Hematopoietic multipotent progenitor cell treated with erythropoietin and hydrocortisone succinate and interleukin-3 and kit ligand, for 6 days (in vitro differentiated cells): ENCODE measurements around the gene ABCF3.

Experiments used
- DNase-seq: peaks from one replicate; pipeline ENCODE4 v3.0.0-alpha.2; 2015

Gene ABCF3

GRCh38 chr3:184168363-184169120 is 17.5 kb upstream of the ABCF3 start:
- DNase-seq: no peak

- no peak for DNase-seq
Measured at GRCh38 chr3:184169896-184170875, 15.8 kb upstream of the ABCF3 start.

DNA sequence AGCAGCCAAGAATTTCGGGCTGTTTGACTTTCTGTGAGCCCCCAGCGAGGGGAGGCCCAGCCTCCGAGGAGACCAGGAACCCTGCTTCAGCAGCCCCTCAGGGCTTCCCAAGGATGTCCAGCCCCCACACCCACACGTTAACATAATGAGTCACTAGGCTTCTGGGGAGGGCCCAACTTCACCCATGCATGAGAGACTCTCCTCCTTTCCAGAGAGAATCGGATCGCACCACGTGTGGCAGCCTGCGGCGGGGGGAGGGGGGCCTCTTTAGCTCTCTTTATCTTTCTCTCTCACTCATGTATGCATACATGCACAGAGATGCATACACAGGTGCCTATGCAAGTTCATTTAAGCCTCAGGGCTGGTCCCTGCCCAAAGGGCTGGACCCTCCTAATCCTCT is 14.4 kb upstream of the ABCF3 start:
- DNase-seq: no peak

DNA sequence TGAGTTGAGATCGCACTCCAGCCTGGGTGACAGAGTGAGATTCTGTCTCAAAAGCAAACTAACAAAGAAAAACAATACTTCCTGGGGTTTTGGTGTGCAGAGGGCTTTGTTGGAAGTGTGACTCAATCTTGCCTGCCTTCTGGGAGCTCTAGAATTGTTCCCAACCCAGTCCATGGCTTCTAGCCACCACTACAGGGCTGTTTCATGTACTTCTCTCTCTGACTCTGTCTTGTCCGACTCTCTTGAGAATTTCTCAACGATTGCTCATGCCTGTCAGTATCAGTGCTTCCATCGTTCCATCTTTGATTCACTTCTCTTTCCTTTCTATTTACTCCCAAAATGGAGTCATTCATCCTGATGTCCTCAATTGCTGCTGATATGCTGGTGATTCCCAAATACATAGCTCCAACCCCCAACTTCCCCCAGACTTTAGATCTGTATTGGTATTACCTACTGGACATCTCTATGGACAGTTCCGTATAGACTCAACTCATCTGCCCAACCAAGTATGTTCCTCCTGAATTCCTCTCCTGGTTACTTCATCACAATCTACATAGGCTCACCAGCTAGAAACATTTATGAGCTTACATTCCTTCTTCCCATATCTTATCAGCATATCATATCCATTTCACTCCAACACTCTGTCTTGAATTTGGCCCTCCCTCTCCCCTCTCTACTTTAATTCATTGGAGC is 13.2 kb upstream of the ABCF3 start:
- no peak for DNase-seq

DNA sequence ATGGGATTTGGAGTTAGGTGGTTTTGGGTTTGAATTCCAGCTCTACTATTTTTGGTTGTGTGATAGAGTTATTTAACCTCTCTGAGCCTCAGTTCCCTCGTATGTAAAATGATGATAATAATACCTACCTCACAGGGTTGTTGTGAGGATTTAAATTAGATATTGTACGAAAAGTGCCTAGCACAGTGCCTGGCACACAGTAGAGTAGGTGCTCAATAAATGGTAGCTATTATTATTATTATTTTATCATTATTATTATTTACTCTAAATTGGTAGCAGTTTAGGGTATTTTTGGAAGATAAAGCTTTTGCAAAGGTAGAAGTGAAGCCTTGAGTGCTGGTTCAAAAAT is 12.7 kb upstream of the ABCF3 start:
- DNase-seq: no peak

DNA sequence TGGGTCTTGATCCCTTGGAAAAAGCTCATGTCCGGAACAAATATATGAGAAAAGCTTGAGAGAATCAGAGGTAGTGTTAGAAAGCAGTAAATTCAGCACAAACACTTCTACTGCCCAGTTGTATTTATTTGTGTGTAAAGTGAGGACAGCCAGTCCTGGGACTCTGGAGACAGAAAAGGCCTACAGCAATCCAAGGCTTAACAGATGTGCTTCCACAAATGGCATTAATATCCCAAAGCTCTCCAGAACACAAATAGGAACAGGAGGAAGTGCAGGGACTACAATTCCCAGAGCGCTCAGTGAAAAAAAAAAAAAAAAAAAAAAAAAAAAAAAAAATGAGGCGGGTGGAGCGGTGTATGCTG is 11.7 kb upstream of the ABCF3 start:
- DNase-seq: no peak

DNA sequence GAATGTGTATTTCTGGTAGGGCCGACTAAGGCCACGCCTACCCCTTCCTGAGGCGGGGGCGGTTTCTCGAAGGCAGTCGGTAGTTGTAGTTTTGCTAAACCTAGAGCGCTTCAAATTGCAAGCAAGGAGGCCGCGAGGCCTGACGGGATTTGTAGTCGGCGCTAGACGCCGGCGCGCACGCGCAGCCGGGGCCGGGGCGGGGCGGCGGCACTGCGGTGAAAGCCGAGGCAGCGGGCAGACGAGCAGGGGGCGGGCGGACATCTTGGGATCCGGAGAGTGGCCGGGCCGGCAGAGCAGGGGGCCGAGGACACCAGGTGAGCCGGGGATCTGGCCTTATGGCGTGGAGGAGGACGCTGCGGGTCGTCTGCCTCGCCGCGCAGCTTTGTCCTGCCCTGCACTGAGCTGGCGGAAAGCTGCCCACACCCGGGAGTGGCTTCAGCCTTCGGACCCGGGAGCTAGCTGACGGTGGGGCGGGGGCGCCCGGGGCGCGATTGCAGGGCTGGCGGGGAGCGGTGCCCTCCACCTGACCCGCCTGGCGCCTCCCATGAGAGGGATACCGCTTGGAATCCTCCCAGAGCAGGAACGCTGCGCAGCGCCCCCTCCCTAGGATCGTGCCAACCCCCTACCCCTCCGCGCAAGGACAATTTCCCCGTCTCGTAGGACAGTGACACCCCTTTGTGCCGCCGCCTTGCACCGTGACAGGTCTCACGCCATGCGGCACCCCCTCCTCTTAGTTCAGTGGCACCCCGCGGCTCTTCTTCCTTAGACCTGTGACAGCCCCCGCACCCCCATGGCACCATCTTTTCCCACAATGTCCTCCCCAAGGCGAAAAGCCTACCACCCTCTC is 11.1 kb upstream of the ABCF3 start, which contains the start of gene AP2M1:
Gene AP2M1, plus strand, starts transcription at position 210 of the 847 bp plus-strand sequence. CDS start 2,139 bp downstream, outside the sequence.
- DNase-seq: peak; percentile 99

DNA sequence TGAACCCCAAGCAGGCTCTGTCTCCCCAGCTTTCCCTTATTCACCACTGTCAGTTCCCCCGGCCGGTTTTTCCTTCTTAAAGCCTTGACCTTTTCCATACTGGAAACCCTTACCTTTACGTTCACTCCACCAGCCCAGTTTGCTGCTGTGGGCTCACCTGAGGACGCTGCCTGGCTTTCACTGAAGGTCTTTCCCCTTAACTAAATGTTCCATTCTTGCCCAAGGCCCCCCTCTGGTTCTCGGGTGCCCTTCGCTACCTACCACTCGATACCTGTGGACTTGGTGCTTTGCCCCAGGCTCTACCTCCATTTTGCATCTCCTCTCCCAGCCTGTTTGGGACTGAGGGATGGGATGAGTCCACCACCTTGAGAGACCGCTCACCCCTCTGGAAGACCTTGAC is 10.5 kb upstream of the ABCF3 start:
- peak; percentile 17 for DNase-seq

DNA sequence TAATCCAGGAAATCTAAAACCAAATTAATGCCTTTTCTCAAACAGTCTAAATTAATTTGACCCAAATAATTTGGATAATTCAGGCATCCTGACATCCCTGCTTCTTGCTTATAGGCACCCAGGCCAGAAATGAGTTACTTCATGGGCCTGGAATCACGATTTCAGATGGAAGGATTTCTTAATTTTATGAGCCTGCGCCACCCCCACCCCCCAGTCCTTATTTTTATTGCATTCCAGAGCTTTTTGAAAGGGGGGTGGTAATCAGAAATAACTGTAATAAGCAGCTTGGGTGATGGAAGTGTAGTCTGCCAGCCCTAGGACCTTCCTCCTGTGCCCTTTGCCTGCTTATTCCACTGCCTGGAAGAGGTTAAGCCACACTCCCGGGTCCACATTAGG is 10.0 kb upstream of the ABCF3 start:
- DNase-seq: no peak

- peak; percentile 70 for DNase-seq
Measured at GRCh38 chr3:184176377-184177330, 9.3 kb upstream of the ABCF3 start.

DNA sequence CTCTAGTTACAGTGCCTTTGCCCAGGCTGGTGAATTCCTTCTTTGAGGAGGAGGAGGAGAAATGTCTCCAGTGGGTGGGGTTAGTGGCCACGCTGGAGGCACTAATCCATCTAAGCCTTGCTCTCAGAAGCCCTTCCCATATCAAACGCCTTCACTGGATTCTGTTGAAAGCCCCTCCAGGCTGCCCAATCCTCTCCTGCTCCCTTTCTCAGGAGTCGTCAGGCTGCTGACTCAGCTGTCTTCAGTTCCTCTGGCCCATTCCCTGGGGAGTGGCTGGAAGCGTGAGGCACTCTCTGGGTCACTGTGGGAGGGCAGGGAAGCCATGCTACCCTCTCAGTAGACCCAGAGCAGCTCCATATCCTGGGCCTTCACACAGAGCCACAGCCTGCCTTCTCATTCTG is 8.7 kb upstream of the ABCF3 start:
- no peak for DNase-seq

GRCh38 chr3:184177767-184178306 is 8.2 kb upstream of the ABCF3 start:
- no peak for DNase-seq

DNA sequence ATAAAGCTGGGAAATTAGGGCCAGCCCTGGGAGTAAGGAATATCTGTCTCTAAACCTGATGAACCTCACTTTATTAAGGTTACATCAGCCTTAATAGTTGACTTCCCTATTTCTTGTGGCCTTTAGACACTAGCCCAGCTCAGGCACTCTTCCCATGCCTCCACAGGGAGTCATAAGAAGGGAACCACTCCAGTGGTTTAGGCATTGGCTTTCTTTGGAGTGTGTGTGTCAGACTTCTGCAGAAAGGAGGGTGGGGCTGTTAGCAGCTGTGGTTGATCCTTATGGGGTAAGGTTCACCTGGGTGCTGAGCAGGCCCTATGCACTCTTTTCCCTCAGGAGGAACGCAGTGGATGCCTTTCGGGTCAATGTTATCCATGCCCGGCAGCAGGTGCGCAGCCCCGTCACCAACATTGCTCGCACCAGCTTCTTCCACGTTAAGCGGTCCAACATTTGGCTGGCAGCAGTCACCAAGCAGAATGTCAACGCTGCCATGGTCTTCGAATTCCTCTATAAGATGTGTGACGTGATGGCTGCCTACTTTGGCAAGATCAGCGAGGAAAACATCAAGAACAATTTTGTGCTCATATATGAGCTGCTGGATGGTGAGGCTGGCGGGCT is 7.4 kb upstream of the ABCF3 start:
- no peak for DNase-seq

- DNase-seq: peak; percentile 49
Measured at GRCh38 chr3:184180165-184180564, 5.8 kb upstream of the ABCF3 start.

DNA sequence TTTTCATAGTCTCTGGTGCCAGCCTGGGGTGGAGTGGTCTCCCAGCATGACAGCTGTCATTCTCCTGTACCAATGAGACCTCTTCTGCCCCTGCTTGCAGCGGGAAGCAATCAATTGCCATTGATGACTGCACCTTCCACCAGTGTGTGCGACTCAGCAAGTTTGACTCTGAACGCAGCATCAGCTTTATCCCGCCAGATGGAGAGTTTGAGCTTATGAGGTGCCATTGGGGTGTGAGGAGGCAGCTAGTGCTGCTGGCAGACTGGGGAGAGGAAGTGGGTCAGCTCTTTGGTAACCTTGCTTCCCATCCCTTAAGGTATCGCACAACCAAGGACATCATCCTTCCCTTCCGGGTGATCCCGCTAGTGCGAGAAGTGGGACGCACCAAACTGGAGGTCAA is 4.4 kb upstream of the ABCF3 start:
- no peak for DNase-seq

DNA sequence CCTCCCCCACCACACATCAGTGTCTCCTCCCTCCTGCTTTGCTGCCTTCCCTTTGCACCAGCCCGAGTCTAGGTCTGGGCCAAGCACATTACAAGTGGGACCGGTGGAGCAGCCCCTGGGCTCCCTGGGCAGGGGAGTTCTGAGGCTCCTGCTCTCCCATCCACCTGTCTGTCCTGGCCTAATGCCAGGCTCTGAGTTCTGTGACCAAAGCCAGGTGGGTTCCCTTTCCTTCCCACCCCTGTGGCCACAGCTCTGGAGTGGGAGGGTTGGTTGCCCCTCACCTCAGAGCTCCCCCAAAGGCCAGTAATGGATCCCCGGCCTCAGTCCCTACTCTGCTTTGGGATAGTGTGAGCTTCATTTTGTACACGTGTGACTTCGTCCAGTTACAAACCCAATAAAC is 2.3 kb upstream of the ABCF3 start:
- DNase-seq: no peak

DNA sequence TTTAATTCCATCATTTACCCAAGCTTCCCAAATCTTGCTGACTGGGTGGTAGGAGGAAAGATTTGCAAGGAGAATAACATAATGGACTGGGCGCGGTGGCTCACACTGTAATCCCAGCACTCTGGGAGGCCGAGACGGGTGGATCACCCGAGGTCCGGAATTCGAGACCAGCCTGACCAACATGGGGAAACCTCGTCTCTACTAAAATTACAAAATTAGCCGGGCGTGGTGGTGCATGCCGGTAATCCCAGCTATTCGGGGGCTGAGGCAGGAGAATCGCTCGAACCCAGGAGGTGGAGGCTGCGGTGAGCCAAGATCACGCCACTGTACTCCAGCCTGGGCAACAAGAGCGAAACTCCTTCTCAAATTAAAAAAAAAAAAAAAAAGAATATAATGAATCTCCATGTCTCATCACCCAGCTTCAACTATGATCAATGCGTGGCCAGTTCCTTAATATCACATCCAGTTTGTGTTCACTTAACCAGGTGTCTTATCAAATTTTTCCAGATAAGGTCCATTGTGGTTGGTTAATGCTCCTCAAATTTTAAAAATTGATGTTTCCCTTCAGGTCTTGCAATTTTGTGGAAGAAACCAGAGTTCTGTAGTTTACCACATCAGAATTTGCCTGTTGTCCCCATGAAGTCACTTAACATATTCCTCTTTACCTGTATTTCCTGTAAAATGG is 1.3 kb upstream of the ABCF3 start:
- peak; percentile 73 for DNase-seq

GRCh38 chr3:184185461-184186183 is 377 bp upstream of the ABCF3 start:
- DNase-seq: peak; percentile 99

DNA sequence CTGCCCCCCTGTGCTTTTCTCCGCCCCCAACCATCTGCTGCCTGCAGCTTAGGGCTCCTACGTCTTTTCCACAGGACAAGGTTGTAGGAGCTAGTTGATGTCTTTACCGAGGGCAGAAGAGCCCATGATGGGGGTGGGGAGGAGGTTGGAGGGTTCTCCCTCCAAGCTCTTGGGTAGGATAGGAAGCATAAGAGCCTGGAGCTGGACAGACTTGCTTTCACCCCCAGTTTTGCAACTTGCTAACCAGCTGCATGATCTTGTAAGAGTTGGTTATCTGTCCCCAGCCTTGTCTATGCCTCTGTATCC is 856 bp downstream of the ABCF3 start:
- DNase-seq: peak; percentile 30
